Activated naive CD8-positive, alpha-beta T cell treated with anti-CD3 and anti-CD28 coated beads, Interleukin-2, amount 50 U/mL, for 16 hours (primary cell): Measurements from ENCODE around the gene ARMCX4.
"Not testable (repeated sequence)": the region's sequence is repeated elsewhere in the genome, so short reads cannot be mapped to it uniquely, and the experiment has no call there.

ENCODE experiments used
- DNase-seq: peaks from one replicate; pipeline ENCODE4 v3.0.0-alpha.2; 2020; ENCODE audit warnings: low read depth, low spot score

Gene ARMCX4

GRCh38 chrX:101485212-101485949 lies at the start of gene ARMCX4:
Gene ARMCX4 (plus strand): TSS chrX:101485456. CDS start chrX:101488590, 3,134 bp downstream.
- DNase-seq, result peak; percentile 11

GRCh38 chrX:101442085-101442484 lies 43.2 kb upstream of the ARMCX4 start:
- DNase-seq, result no peak

- no peak for DNase-seq
These were observed 36.0 kb upstream of the ARMCX4 start for GRCh38 chrX:101449279-101449678.

GRCh38 chrX:101450085-101450484 lies 35.2 kb upstream of the ARMCX4 start:
- DNase-seq, result no peak

- no peak for DNase-seq
These were observed 34.3 kb upstream of the ARMCX4 start for GRCh38 chrX:101450961-101451360.

DNA sequence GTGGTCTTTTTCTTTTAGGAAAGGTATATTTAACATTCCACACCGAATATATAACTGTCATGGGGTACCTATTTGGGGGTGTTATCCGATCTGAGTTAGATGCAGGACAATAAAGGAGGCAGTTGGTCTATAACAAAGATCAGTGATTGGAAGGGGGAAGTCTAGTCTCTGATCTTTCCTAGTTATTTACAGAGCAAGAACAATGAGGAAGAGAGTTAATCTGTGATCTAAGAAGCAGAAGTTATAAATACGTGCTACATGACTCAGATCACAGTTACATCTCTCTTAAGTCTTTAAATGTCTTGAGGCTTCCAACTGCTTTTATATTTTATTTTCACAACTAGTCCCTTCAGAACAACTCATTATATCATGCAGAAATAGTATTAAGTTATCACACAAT lies 33.2 kb upstream of the ARMCX4 start:
- DNase-seq, result no peak

- DNase-seq, result no peak
These were observed 24.6 kb upstream of the ARMCX4 start for GRCh38 chrX:101460669-101461068.

- DNase-seq, result no peak
These were observed 22.4 kb upstream of the ARMCX4 start for GRCh38 chrX:101462892-101463291.

DNA sequence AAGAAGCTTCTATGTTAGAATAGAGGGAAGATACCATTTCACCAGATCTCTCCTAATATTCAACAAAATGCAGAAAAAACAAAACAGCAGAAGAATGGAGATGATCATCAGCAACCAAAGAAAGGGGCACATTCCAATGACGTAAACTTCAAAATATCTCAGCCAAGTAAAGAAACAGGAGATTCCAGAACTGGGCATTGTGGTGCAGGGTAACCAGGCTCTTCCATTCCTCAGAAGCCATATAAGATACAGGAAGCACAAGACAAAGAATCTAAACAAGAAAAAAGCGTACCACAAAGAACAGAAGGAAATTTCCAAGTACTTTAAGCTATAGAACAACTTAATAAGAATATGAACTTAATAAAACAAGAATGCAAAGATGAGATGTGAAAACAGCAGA lies 6.9 kb upstream of the ARMCX4 start:
- DNase-seq, result no peak

GRCh38 chrX:101482296-101482695 lies 3.0 kb upstream of the ARMCX4 start:
- no peak for DNase-seq

GRCh38 chrX:101483705-101484104 lies 1.6 kb upstream of the ARMCX4 start:
- no peak for DNase-seq

DNA sequence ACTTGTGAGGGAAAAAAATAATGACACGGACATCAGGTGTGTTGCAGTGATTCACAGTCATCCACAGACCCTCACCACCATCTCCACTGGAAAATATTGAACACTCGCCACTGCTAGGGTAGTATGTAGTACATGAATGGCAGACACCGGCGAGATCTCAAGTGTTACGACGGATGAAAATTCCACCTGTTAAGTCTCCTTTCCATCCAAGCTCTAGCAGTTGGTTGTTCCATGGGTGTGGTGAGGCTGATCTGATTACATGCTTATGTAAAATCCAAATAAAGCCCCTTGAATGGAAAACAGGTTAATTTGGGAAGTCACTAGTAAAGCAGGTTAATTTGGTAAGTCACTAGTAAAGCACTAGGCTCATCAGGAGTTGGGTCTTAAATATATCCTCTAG lies 1.1 kb upstream of the ARMCX4 start:
- no peak for DNase-seq

- DNase-seq, result no peak
These were observed 3.5 kb downstream of the ARMCX4 start for GRCh38 chrX:101488796-101489195.

- DNase-seq, result no peak
These were observed 6.7 kb downstream of the ARMCX4 start for GRCh38 chrX:101491943-101492342.

DNA sequence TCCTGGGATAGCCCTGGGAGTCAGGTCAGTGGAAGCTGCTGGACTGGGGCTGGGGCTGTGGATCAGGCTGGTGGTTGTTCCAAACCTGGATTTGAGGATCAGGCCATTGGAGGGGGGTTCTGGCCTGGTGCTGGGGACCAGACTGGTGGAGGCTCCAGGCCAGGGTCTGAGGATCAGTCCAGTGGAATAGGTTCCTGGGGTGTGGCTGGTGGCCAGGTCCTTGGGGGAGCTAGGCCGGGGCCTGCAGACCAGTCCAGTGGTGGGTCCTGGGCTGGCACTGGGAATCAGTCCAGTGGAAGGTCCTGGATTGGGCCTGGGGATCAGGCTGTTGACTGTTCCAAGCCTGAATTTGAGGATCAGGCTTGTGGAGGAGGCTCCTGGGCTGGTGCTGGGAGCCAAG lies 8.0 kb downstream of the ARMCX4 start:
- DNase-seq, result no peak

DNA sequence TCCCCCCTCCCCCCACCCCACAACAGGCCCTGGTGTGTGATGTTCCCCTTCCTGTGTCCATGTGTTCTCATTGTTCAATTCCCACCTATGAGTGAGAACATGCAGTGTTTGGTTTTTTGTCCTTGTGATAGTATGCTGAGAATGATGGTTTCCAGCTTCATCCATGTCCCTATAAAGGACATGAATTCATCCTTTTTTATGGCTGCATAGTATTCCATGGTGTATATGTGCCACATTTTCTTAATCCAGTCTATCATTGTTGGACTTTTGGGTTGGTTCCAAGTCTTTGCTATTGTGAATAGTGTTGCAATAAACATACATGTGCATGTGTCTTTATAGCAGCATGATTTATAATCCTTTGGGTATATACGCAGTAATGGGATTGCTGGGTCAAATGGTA lies 17.7 kb downstream of the ARMCX4 start:
- not testable (repeated sequence) for DNase-seq

DNA sequence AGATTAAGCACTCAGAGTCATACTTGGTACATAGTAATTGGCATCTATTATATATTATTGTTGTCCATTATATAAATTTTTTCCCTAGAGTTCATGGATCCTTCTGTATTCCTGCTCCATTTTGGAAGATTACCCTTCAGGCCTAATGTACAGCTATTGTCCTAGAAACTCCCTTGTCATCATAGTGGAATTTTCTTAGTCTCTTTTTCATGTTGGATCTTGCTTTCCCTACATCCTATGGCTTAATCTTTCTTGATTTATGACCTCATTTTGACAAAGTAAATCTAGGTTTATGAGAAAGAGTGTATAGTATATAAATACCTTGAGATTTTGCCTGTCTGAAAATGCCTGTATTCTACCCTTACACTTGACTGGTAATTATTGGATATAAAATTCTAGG lies 22.1 kb downstream of the ARMCX4 start:
- DNase-seq, result no peak

DNA sequence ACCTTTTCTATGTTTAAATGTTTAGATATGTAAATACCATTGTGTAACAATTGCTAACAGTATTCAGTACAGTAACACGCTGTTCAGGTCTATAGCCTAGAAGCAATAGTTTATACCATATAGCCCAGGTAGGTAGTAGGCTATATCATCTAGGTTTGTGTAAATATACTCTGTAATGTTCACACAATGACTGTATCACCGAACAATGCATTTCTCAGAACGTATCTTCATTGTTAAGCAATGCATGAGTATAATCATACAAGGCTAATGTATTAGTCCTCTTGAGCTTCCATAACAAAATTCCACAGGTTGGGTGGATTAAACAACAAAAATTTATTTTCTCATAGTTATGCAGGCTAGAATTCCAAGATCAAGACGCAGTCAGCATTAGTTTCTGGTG lies 22.7 kb downstream of the ARMCX4 start:
- no peak for DNase-seq

GRCh38 chrX:101530944-101531343 lies 45.7 kb downstream of the ARMCX4 start:
- no peak for DNase-seq
